Right lobe of liver (tissue), 6 donors: Measurements from ENCODE around the gene CCDC148. TPM values are rescaled to one million over a fixed set of nuclear protein-coding genes. Genes with fewer than 3 reads are reported as not detected.

Experiments
- ATAC-seq, 4 donors: fragments of 200-7000 bp; cut with Tn5 transposase; one replicate each; pipeline ENCODE4 v1.9.1; 2020; ENCODE audit warnings: mild to moderate bottlenecking in 4 of 4, moderate library complexity in 4 of 4
- DNase-seq, 3 donors: peaks; one replicate each; pipeline ENCODE4 v3.0.0-alpha.2; 2020
- H3K27ac ChIP-seq, 3 donors: fragments of 200-600 bp; one replicate each; pipeline ENCODE4 v1.8.0; 2022
- H3K27me3 ChIP-seq, 2 donors: fragments of 200-600 bp; one replicate each; pipeline ENCODE4 v1.8.0; 2022
- H3K36me3 ChIP-seq, 4 donors: fragments of 200-600 bp; sonication (generic) in 1 of 4; one replicate each; pipeline versions ENCODE4 v1.5.1 to v1.8.0; 2017 to 2022; ENCODE audit warnings: control low read depth in 1 of 4
- H3K4me1 ChIP-seq, 4 donors: fragments of 200-600 bp; sonication (generic) in 1 of 4; one replicate each; pipeline versions ENCODE4 v1.5.1 to v1.8.0; 2017 to 2022; ENCODE audit warnings: control low read depth in 1 of 4
- H3K4me3 ChIP-seq, 3 donors: fragments of 200-600 bp; one replicate each; pipeline ENCODE4 v1.8.0; 2022
- H3K9me3 ChIP-seq, 4 donors: fragments of 200-600 bp; sonication (generic) in 1 of 4; one replicate each; pipeline versions ENCODE4 v1.5.1 to v1.8.0; 2017 to 2022; ENCODE audit warnings: control low read depth in 1 of 4
- POLR2A ChIP-seq: fragments of 450-650 bp; IDR thresholded peaks from one replicate; pipeline ENCODE4 v1.6.1; 2017; ENCODE audit warnings: antibody characterized with exemption, mild to moderate bottlenecking
- WGBS: methylation state at CpG from one replicate; pipeline ENCODE4 v1.1.6; 2018; ENCODE audit warnings: low coverage, low lambda C conversion rate; ENCODE audit not compliant: insufficient coverage; ENCODE audit errors: missing lambda C conversion rate; 5-methylcytosine and 5-hydroxymethylcytosine counted together
- intact Hi-C, 2 donors: fragments of 100-400 bp; cut with DNase I; formaldehyde crosslinking; loops; one replicate each; pipeline versions ENCODE4 v1.11.2 to v1.14.1; 2022
- total RNA-seq, 6 experiments: library from RNA; depleted of rRNA in 2 of 6; stranded (reverse); fragments of >200 nt in 2 of 6; fragmentation: NEBNext Ultra II Directional in 3 of 6; extraction: Animal tissue kit (Norgen Biotek cat#: 25700) in 3 of 6; gene quantifications; one replicate each; pipeline versions ENCODE4 v1.1.0 to v1.2.4, GENCODE V29; 2016 to 2023
- TF ChIP-seq, protein P1 (sequence below), 4 donors: fragments of 200-600 bp in 3 of 4; fragments of 450-650 bp in 1 of 4; IDR thresholded peaks; one replicate each; pipeline versions ENCODE4 v1.5.1 to v1.8.0; 2016 to 2022; ENCODE audit warnings: antibody characterized with exemption in 4 of 4, mild to moderate bottlenecking in 2 of 4
- donor health status: DM: no; HTN: yes; CAD: no.
- donor health status: DM: no; HTN: no; CAD: no.
- donor health status: DM: no; HTN: no; CAD: no.
- donor health status: DM: no; HTN: yes; CAD: no.
- donor health status: DM: no; HTN: yes; CAD: no.

Gene CCDC148
- total RNA-seq, 6 experiments from 2014 or later: 0.12 to 0.53 (median 0.20) TPM; not detected in 1

DNA sequence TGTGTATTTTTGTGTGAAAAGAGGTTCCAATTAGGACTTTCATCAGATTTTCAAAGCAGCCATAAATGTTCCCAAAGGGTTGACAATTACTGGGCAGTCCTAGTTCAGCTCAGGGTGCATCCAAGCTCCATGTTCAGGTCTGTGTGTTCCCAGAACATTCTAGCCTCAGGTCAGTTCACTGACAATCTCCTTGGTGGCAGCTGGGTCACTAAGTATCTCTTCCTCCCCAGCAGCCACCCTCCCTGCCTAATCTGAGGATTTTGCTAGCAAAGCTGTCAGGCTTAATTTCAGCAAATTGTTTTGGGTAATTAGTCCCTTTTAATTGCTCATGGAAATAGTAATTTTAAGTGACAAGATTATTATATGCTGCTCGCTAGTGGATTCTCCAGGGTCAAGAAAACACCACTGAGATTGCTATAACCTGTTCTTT, 325.1 kb downstream of the CCDC148 start:
- intact Hi-C loops: no loop called here
- 8% methylated on average over 1 of the region's 1 CpG for WGBS
- H3K27ac ChIP-seq: peak overlapping the region; percentile 75 to 97 (median 95)

DNA sequence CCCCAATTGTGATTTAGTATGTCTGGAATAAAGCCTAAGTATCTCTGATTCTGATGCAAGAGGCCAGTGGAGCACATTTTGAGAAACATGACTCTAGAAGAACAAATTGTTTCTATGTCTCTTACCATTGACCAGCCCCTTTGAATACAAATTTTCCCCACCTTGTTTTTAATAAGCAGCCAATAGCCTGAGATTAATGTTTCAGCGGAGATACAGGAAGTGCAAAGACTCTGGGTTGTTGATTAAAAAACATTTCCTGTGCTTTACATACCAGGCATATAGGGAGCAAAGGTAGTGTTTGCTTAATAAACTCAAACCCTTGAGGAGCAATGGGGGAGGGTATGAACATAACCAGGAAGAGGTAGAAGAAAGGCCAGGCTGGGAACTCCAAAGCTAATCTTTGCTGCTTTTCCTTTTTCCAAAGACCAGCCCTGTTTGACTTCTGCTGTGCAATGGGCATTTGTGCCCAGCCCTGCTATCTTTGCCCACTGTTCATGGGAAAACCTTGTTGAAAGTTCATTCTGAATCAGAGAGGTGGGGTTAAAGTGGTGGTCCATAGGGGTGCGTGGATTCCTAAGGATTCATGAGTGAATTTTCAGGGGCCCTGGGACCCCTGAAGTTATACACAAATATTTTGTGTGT, 325.6 kb downstream of the CCDC148 start:
- Histone ChIP-seq H3K27me3 (no peaks in the 10 kb centered on the region), H3K36me3 (no peaks in the 10 kb centered on the region), H3K4me1 (peaks cover 0 to 77% (median 27%) of the 10 kb centered on the region in 4 donors), H3K4me3 (no peak overlapping the region), H3K9me3 (no peaks in the 10 kb centered on the region), H3K27ac (peak overlapping the region; percentile 75 to 97 (median 95))
- intact Hi-C loops: no loop called here
- DNase-seq (no peak), ATAC-seq (peak; percentile 8 to 49 (median 20))
- TF ChIP-seq, protein P1, sequence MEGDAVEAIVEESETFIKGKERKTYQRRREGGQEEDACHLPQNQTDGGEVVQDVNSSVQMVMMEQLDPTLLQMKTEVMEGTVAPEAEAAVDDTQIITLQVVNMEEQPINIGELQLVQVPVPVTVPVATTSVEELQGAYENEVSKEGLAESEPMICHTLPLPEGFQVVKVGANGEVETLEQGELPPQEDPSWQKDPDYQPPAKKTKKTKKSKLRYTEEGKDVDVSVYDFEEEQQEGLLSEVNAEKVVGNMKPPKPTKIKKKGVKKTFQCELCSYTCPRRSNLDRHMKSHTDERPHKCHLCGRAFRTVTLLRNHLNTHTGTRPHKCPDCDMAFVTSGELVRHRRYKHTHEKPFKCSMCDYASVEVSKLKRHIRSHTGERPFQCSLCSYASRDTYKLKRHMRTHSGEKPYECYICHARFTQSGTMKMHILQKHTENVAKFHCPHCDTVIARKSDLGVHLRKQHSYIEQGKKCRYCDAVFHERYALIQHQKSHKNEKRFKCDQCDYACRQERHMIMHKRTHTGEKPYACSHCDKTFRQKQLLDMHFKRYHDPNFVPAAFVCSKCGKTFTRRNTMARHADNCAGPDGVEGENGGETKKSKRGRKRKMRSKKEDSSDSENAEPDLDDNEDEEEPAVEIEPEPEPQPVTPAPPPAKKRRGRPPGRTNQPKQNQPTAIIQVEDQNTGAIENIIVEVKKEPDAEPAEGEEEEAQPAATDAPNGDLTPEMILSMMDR (IDR thresholded peaks at IDR 0.05): no peak
- TF ChIP-seq POLR2A: no peak
- 19% methylated on average over 2 of the region's 2 CpGs for WGBS

More for the DNA sequence above, 325.1 kb downstream of the CCDC148 start:
- TF ChIP-seq, protein P1 (IDR thresholded peaks at IDR 0.05): no peak
- DNase-seq (no peak), ATAC-seq (peak; percentile 22 to 68 (median 34))
- Histone ChIP-seq H3K4me1 (peaks cover 0 to 75% (median 27%) of the 10 kb centered on the region in 4 donors), H3K4me3 (no peak overlapping the region), H3K36me3 (no peaks in the 10 kb centered on the region), H3K9me3 (no peaks in the 10 kb centered on the region), H3K27me3 (no peaks in the 10 kb centered on the region)

DNA sequence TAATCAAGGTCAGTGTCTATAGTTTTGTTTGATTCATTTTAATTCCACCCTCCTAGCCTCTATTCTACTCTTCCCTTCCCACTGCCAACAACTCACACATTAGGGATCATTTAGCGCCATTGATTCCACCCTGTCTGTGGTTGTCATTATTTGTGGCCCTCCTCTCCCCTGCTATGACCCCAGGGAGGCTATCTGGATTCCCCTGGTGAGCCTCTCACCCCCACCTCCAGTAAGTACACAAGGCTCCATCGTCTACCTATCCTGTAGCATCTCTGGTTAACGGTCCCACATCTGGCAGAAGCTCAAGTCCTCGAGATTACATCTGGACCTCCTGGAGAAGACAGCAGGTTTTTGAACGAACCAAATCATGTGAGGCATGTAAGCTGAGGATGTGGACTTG, 327.5 kb downstream of the CCDC148 start:
- WGBS: 45% methylated on average over 5 of the region's 5 CpGs
- no peak for ATAC-seq
- H3K9me3 ChIP-seq: no peaks in the 10 kb centered on the region
- H3K27me3 ChIP-seq: no peaks in the 10 kb centered on the region
- TF ChIP-seq, protein P1 (IDR thresholded peaks at IDR 0.05): no peak
- no peak for DNase-seq
- intact Hi-C loops: no loop called here
- H3K4me3 ChIP-seq: no peak overlapping the region
- no peaks in the 10 kb centered on the region for H3K36me3 ChIP-seq
- H3K27ac ChIP-seq: peak overlapping the region in 2 of 3 donors; percentile 95 to 97
- peaks cover 0 to 74% (median 24%) of the 10 kb centered on the region in 4 donors for H3K4me1 ChIP-seq

DNA sequence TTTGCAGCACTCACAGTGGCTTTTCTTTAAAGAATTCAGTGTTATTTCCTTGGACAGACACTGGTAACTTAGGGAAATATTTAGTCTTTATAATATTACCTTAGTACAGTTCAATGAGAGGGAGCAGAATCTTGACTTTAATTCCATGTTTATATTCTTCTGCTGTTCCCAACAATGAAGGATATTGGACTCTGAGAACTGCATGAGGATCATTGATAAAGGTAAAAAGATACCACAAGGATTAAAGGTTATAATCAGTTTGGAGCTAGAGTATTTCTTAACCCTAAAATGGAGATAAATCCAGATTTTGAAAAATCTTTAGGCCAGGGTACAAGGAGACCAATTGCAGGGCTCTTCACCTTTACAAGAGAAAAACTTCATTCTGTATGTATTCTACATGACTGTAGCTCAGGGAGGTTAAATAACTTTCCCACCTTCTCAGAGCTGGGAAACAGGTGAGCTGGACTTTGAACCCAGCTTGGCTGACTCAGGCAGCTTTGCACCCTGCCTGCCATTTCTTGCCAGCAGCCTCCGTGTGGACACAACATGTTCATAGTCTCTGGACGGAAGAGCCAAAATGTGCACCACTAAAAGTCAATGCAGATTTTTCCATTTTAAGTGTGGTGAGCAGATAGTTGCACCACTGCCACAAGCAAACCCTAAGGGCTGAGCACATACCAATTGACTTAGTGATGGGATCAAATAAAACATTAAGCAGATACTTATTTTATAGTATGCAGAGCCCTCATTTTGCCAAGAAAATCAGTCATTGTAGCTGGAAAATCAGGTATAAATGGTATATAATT, 328.2 kb downstream of the CCDC148 start:
- DNase-seq (peak; percentile 84 to 93 (median 90)), ATAC-seq (peak; percentile 56 to 72 (median 68))
- Histone ChIP-seq H3K4me3 (no peak overlapping the region), H3K27ac (peak overlapping the region; percentile 19 to 97 (median 95)), H3K9me3 (no peaks in the 10 kb centered on the region), H3K4me1 (peaks cover 0 to 68% (median 21%) of the 10 kb centered on the region in 4 donors), H3K36me3 (no peaks in the 10 kb centered on the region), H3K27me3 (no peaks in the 10 kb centered on the region)
- TF ChIP-seq, protein P1 (IDR thresholded peaks at IDR 0.05): no peak
- peak; percentile 35 for TF ChIP-seq POLR2A
- intact Hi-C loops: no loop called here
- 25% methylated on average over 2 of the region's 2 CpGs for WGBS
